GM18508 (cell line): ENCODE results near the gene TIMM17A.

ENCODE experiments used
- ATAC-seq: cut with Tn5 transposase; IDR thresholded peaks from one replicate; pipeline ENCODE4 v1.9.1; 2021; ENCODE audit warnings: moderate number of reproducible peaks; ENCODE audit not compliant: insufficient read depth, unreplicated experiment

The TIMM17A gene

GRCh38 chr1:201982082-201982622, 26.8 kb downstream of the TIMM17A start:
- ATAC-seq, result no peak

GRCh38 chr1:201982623-201983379, 27.5 kb downstream of the TIMM17A start, which contains the start of gene RNPEP:
Gene RNPEP (plus strand): TSS chr1:201982648. CDS start chr1:201982667, 19 bp downstream.
- no peak for ATAC-seq

- ATAC-seq, result no peak
Measured at GRCh38 chr1:201983380-201983805, 28.1 kb downstream of the TIMM17A start.

GRCh38 chr1:201984446-201984845, 29.1 kb downstream of the TIMM17A start:
- ATAC-seq, result no peak

GRCh38 chr1:201985355-201985754, 30.1 kb downstream of the TIMM17A start:
- ATAC-seq, result no peak

GRCh38 chr1:201988601-201989000, 33.3 kb downstream of the TIMM17A start:
- no peak for ATAC-seq

- no peak for ATAC-seq
Measured at GRCh38 chr1:201989354-201990128, 34.2 kb downstream of the TIMM17A start.

GRCh38 chr1:201990427-201990826, 35.1 kb downstream of the TIMM17A start:
- ATAC-seq, result no peak

GRCh38 chr1:201999625-202000238, 44.4 kb downstream of the TIMM17A start:
- no peak for ATAC-seq

- ATAC-seq, result no peak
Measured at GRCh38 chr1:202002507-202002906, 47.2 kb downstream of the TIMM17A start.

- ATAC-seq, result no peak
Measured at GRCh38 chr1:202004711-202005110, 49.4 kb downstream of the TIMM17A start.

GRCh38 chr1:202005958-202006357, 50.7 kb downstream of the TIMM17A start:
- no peak for ATAC-seq

GRCh38 chr1:202007304-202007703, 52.0 kb downstream of the TIMM17A start:
- no peak for ATAC-seq

GRCh38 chr1:202007805-202008489, 52.6 kb downstream of the TIMM17A start:
- ATAC-seq, result no peak

- ATAC-seq, result no peak
Measured at GRCh38 chr1:202009326-202010179, 54.2 kb downstream of the TIMM17A start.

GRCh38 chr1:202010180-202011015, 55.1 kb downstream of the TIMM17A start, which contains the start of gene ELF3:
Gene ELF3 (plus strand): TSS chr1:202010587. CDS start chr1:202011137, 550 bp downstream.
- ATAC-seq, result peak; percentile 69

- no peak for ATAC-seq
Measured at GRCh38 chr1:202011994-202012393, 56.7 kb downstream of the TIMM17A start.
